Thoracic aorta (tissue), 2 donors: ENCODE results near the gene SLC20A1. TPM values are rescaled to one million over a fixed set of nuclear protein-coding genes. Genes with fewer than 3 reads are reported as not detected.
A peak's percentile ranks its signal among the peaks of the same experiment; 100 is the strongest.

Experiments used
- ATAC-seq: fragments of 150-250 bp; one replicate; pipeline ENCODE4 v1.8.0; 2017; ENCODE audit warnings: low read depth; ENCODE audit not compliant: insufficient number of reproducible peaks, low FRiP score
- DNase-seq: peaks from one replicate; pipeline ENCODE4 v3.0.0-alpha.2; 2020; ENCODE audit warnings: low spot score
- H3K27ac ChIP-seq, 2 donors: fragments of 200-600 bp; sonication (generic); 1 replicate in 1 of 2; 2 replicates in 1 of 2; pipeline ENCODE4 v1.5.1; 2016; ENCODE audit warnings: mild to moderate bottlenecking in 2 of 2, moderate library complexity in 2 of 2
- H3K27me3 ChIP-seq: fragments of 200-600 bp; sonication (generic); replicated peaks from 2 replicates; pipeline ENCODE4 v1.6.0; 2016; ENCODE audit warnings: mild to moderate bottlenecking; ENCODE audit not compliant: insufficient read depth
- H3K36me3 ChIP-seq: fragments of 200-600 bp; sonication (generic); one replicate; pipeline ENCODE4 v1.5.1; 2016
- H3K4me1 ChIP-seq, 2 donors: fragments of 200-600 bp; sonication (generic); 1 replicate in 1 of 2; 2 replicates in 1 of 2; pipeline versions ENCODE4 v1.5.1 to v1.6.0; 2016; ENCODE audit warnings: low read depth in 2 of 2, mild to moderate bottlenecking in 1 of 2; ENCODE audit not compliant: control insufficient read depth in 1 of 2
- H3K4me3 ChIP-seq: fragments of 200-600 bp; sonication (generic); 2 replicates; pipeline ENCODE4 v1.5.1; 2016; ENCODE audit warnings: mild to moderate bottlenecking
- H3K9me3 ChIP-seq: fragments of 200-600 bp; sonication (generic); 2 replicates; pipeline ENCODE4 v1.5.1; 2016
- total RNA-seq, 2 donors: library from RNA; depleted of rRNA; stranded (reverse); fragments of >200 nt; gene quantifications; one replicate each; pipeline versions ENCODE4 v1.1.0 to v1.2.3, GENCODE V29; 2016
- TF ChIP-seq, protein P1 (sequence below): fragments of 200-600 bp; sonication (generic); IDR thresholded peaks from one replicate; pipeline ENCODE4 v1.5.1; 2019; ENCODE audit warnings: antibody characterized with exemption

SLC20A1 gene
- total RNA-seq, 2 donors from 2014 or later, result 62.3 to 146 TPM

DNA sequence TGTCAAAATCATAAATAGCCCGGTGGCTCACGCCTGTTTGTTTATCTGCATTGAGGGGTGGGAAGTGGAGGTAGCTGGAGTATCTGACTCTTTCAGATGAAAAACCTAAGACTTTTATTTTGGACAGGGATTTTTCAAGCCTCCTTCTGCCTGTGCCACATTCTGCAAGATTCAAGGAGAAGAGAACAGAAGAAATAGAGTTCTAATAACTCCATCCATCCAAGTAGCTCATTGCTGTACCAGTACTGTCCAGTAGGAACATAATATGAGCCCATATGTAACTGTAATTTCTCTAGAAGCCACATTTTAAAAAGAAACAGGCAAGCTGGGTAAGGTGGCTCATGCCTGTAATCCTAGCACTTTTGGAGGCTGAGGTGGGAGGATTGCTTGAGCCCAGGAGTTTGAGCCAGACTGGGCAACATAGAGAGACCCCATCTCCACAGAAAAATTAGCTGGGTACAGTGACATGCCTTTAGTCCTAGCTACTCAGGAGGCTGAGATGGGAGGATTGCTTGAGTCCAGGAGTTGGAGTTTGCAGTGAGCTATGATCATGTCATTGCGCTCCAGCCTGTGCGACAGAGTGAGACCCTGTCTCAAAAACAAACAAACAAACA is 39.6 kb downstream of the SLC20A1 start:
- Histone ChIP-seq H3K4me1 (peaks cover 5 to 9% of the 10 kb centered on the region in 2 donors), H3K4me3 (no peak overlapping the region), H3K27ac (no peak overlapping the region), H3K9me3 (no peaks in the 10 kb centered on the region), H3K27me3 (no peaks in the 10 kb centered on the region), H3K36me3 (no peaks in the 10 kb centered on the region)
- TF ChIP-seq, protein P1, sequence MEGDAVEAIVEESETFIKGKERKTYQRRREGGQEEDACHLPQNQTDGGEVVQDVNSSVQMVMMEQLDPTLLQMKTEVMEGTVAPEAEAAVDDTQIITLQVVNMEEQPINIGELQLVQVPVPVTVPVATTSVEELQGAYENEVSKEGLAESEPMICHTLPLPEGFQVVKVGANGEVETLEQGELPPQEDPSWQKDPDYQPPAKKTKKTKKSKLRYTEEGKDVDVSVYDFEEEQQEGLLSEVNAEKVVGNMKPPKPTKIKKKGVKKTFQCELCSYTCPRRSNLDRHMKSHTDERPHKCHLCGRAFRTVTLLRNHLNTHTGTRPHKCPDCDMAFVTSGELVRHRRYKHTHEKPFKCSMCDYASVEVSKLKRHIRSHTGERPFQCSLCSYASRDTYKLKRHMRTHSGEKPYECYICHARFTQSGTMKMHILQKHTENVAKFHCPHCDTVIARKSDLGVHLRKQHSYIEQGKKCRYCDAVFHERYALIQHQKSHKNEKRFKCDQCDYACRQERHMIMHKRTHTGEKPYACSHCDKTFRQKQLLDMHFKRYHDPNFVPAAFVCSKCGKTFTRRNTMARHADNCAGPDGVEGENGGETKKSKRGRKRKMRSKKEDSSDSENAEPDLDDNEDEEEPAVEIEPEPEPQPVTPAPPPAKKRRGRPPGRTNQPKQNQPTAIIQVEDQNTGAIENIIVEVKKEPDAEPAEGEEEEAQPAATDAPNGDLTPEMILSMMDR, result peak; percentile 21
- DNase-seq (no peak), ATAC-seq (no peak)

DNA sequence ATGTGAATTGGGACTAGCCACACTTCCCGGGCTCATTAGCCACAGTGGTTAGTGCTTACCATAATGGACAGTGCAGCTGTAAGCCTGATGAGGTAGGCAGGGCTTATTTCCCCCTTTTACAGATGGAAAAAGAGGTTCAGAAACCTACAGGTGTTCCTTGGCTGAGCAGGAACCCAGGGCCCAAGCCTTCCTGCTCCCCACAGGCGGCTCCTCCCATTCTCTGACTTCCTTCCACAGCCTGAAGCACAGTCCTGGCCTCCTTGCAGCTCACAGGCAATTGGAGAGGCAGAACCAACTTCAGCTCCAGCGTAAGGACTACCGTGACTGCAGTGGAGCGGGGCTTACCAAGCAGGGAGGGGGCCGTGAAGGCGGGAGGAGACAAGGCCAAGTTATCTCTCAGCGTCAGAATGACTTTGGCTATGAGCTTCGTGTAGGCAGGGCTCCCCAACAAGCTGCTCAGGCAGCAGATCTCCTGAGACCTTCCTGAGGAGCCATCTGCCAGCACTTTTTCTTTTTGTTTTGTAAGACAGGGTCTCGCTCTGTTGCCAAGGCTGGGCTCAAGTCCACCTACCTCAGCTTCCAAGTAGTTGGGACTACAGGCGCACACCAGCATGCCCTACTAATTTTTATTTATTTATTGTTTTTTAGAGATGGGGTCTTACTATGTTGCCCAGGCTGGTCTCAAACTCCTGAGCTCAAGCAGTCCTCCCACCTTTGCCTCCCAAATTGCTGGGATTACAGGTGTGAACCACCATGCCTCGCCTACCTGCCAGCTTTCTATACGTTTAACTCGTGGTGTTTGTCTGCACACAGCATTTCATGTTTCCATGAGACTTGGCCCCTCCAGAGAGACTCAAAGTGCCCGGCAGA is 40.8 kb downstream of the SLC20A1 start:
- Histone ChIP-seq H3K27me3 (no peaks in the 10 kb centered on the region), H3K36me3 (no peaks in the 10 kb centered on the region), H3K27ac (no peak overlapping the region), H3K4me3 (no peak overlapping the region), H3K9me3 (no peaks in the 10 kb centered on the region), H3K4me1 (peaks cover 0 to 10% of the 10 kb centered on the region in 2 donors)
- no peak for DNase-seq
- TF ChIP-seq, protein P1, result no peak
- ATAC-seq, result no peak

DNA sequence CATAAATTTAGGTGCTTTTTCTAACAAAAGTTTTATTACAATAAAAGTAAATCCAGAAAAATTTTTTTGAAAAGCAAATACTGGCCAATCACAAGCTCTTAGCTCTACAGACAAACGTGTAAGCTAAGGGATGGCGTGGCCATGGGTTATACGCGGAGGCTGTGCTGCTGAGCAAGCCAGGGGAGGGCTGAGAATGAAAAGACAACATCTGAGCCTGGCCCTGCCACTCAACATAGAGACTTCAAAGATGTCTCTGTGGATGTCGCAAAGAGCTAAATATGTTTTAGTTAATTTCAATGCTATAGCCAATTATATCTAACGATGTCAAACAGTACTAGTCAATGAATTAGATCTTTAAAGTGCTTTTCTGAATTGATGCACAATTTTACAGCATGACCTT is 41.8 kb downstream of the SLC20A1 start:
- DNase-seq, result no peak
- Histone ChIP-seq H3K4me1 (peaks cover 0 to 10% of the 10 kb centered on the region in 2 donors), H3K4me3 (no peak overlapping the region), H3K27ac (no peak overlapping the region), H3K27me3 (no peaks in the 10 kb centered on the region), H3K36me3 (no peaks in the 10 kb centered on the region), H3K9me3 (no peaks in the 10 kb centered on the region)
- TF ChIP-seq, protein P1, result no peak
- no peak for ATAC-seq

DNA sequence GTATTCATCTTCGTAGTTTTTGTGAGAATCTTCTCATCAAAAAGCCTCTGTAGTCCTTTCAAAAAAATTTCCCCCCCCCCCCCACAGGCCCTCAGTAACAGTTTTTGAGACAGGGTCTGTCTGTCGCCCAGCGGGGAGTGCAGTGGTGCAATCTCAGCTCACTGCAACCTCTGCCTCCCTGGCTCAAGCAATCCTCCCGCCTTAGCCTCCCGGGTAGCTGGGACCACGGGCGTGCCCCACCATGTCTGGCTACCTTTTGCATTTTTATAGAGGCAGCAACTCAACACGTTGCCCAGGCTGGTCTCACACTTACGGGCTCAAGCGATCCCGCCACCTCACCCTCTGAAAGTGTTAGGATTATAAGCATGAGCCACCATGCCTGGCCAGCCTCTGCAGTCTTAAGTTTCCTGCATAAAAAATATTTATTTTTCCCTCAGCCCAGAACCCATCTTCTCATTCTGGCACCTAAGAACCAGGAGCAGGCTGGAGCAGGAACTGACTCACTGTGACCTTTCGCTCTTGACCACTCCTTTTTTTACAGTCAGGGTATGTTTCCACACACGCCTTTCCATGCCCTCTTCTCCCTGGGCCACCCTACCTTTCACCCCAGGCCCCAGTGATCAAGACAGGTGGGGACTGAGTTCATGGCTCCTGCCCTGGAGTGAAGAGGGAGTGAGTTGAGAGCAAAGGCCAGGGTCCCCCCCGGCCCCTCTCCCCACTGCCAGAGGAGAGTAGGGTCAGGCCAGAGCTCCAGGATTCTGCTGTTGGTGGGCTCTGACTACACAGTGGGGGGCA is 42.5 kb downstream of the SLC20A1 start:
- H3K4me1 ChIP-seq, result peaks cover 0 to 10% of the 10 kb centered on the region in 2 donors
- no peaks in the 10 kb centered on the region for H3K27me3 ChIP-seq
- TF ChIP-seq, protein P1, result no peak
- no peaks in the 10 kb centered on the region for H3K36me3 ChIP-seq
- ATAC-seq (no peak), DNase-seq (no peak)
- H3K9me3 ChIP-seq, result no peaks in the 10 kb centered on the region
- no peak overlapping the region for H3K4me3 ChIP-seq
- H3K27ac ChIP-seq, result no peak overlapping the region
